Right lobe of liver (tissue), 4 donors: ENCODE measurements around the gene EEFSEC.

ENCODE experiments used
- POLR2A ChIP-seq: fragments of 450-650 bp; IDR thresholded peaks from one replicate; pipeline ENCODE4 v1.6.1; 2017; ENCODE audit warnings: antibody characterized with exemption, mild to moderate bottlenecking
- TF ChIP-seq, protein P1 (sequence below), 4 donors: fragments of 200-600 bp in 3 of 4; fragments of 450-650 bp in 1 of 4; IDR thresholded peaks; one replicate each; pipeline versions ENCODE4 v1.5.1 to v1.8.0; 2016 to 2022; ENCODE audit warnings: antibody characterized with exemption in 4 of 4, mild to moderate bottlenecking in 2 of 4
- donor health status: DM: no; HTN: no; CAD: no.
- donor health status: DM: no; HTN: no; CAD: no.
- donor health status: DM: no; HTN: yes; CAD: no.

DNA sequence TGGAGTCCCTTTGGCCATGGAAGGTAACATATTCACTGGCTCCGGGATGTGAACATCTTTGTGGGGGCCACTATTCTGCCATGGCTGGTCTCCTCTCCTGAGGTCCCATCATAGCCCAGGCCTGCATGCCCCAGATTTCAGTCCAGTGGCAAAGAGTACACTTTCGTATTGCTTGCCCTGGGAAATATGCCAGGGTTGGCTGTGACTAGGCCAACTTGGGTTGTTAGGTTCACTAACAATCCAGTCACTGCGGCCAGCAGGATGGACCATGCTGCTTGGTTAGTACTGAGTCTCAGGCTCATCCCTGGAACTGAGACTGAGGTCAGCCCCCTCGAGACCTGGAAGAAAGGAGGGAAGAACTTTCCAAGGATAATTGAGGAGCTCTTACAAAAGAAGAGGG is 9.8 kb upstream of the EEFSEC start:
- no peak for TF ChIP-seq POLR2A
- TF ChIP-seq, protein P1, sequence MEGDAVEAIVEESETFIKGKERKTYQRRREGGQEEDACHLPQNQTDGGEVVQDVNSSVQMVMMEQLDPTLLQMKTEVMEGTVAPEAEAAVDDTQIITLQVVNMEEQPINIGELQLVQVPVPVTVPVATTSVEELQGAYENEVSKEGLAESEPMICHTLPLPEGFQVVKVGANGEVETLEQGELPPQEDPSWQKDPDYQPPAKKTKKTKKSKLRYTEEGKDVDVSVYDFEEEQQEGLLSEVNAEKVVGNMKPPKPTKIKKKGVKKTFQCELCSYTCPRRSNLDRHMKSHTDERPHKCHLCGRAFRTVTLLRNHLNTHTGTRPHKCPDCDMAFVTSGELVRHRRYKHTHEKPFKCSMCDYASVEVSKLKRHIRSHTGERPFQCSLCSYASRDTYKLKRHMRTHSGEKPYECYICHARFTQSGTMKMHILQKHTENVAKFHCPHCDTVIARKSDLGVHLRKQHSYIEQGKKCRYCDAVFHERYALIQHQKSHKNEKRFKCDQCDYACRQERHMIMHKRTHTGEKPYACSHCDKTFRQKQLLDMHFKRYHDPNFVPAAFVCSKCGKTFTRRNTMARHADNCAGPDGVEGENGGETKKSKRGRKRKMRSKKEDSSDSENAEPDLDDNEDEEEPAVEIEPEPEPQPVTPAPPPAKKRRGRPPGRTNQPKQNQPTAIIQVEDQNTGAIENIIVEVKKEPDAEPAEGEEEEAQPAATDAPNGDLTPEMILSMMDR (IDR thresholded peaks at IDR 0.05): no peak
